Mammary epithelial cell (primary cell): ENCODE results near the gene POTEC.
"Not testable (repeated sequence)": the region's sequence is repeated elsewhere in the genome, so short reads cannot be mapped to it uniquely, and the experiment has no call there.

Source experiments
- EZH2 ChIP-seq: IDR thresholded peaks from 2 replicates; pipeline ENCODE4 v1.6.1; 2012; ENCODE audit warnings: low read length, inconsistent platforms, borderline replicate concordance
- TF ChIP-seq, protein P1 (sequence below), 2 donors: IDR thresholded peaks in 1 of 2; conservative IDR thresholded peaks in 1 of 2; 2 replicates each; pipeline ENCODE4 v1.5.1; 2011 to 2012; ENCODE audit warnings: inconsistent platforms in 2 of 2, low read length in 2 of 2, mild to moderate bottlenecking in 2 of 2, control low read depth in 1 of 2, low read depth in 1 of 2; ENCODE audit not compliant: insufficient read depth in 1 of 2; ENCODE audit errors: extremely low read depth in 1 of 2

DNA sequence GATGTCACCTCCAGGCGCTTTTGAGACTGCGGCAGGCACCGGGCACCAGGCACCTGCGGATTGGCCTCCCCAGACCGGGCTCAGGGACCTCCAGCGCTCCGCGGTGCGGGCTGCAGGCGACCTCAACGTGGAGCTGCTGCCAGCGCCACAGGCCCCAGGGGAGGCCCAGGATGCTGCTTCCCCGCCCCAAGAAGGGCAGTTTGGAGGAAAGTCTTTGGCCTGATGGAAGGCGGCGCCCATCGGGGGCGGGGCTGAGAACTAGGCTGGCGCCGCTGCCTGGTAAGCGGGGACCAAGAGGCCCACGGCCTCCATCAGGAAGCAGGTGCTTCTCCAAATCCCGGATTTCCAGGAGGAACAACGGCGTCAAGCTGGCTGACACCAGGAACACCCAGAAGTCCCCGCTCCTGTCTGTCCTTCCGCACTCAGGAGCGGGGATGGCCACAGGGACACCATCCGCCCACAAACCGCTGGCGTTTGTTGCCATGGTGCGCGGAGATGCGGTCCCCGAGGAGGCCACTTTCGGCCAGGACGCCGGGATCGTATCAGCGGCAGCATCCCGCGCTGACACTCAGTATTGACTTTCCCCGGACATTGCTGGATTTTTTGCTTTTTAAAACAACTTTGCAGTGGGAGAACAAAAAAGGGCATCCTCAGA lies 56.3 kb downstream of the POTEC start:
- TF ChIP-seq, protein P1, sequence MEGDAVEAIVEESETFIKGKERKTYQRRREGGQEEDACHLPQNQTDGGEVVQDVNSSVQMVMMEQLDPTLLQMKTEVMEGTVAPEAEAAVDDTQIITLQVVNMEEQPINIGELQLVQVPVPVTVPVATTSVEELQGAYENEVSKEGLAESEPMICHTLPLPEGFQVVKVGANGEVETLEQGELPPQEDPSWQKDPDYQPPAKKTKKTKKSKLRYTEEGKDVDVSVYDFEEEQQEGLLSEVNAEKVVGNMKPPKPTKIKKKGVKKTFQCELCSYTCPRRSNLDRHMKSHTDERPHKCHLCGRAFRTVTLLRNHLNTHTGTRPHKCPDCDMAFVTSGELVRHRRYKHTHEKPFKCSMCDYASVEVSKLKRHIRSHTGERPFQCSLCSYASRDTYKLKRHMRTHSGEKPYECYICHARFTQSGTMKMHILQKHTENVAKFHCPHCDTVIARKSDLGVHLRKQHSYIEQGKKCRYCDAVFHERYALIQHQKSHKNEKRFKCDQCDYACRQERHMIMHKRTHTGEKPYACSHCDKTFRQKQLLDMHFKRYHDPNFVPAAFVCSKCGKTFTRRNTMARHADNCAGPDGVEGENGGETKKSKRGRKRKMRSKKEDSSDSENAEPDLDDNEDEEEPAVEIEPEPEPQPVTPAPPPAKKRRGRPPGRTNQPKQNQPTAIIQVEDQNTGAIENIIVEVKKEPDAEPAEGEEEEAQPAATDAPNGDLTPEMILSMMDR (conservative IDR thresholded peaks at IDR 0.05 in 1 of 2, IDR thresholded peaks at IDR 0.05 in 1 of 2; ENCODE audit: extremely low read depth in 1 of 2, insufficient read depth in 1 of 2, low read depth in 1 of 2, low read length in 2 of 2): not testable (repeated sequence)
- not testable (repeated sequence) for TF ChIP-seq EZH2
